Liver (tissue), 9 donors: ENCODE data around the gene AQP10. TPM values are rescaled to one million over a fixed set of nuclear protein-coding genes. Genes with fewer than 3 reads are reported as not detected.
"Not testable (repeated sequence)": the region's sequence is repeated elsewhere in the genome, so short reads cannot be mapped to it uniquely, and the experiment has no call there.

ENCODE experiments used
- DNase-seq: peaks from one replicate; pipeline ENCODE4 v3.0.0-alpha.2; 2017; ENCODE audit warnings: low spot score
- H3K27ac ChIP-seq, 2 donors: one replicate each; pipeline ENCODE4 v1.7.0; 2013; ENCODE audit warnings: inconsistent platforms in 2 of 2, low read length in 2 of 2, control low read depth in 1 of 2, low read depth in 1 of 2, mild to moderate bottlenecking in 1 of 2
- H3K27me3 ChIP-seq, 4 donors: one replicate each; pipeline versions ENCODE4 v1.6.1 to v1.7.0; 2013; ENCODE audit warnings: low read length in 3 of 4, inconsistent platforms in 1 of 4, mild to moderate bottlenecking in 1 of 4, moderate library complexity in 1 of 4; ENCODE audit not compliant: control insufficient read depth in 4 of 4, insufficient read depth in 4 of 4
- H3K36me3 ChIP-seq, 4 donors: one replicate each; pipeline versions ENCODE4 v1.6.1 to v1.7.0; 2013; ENCODE audit warnings: low read length in 3 of 4, mild to moderate bottlenecking in 3 of 4, low read depth in 1 of 4, moderate library complexity in 1 of 4; ENCODE audit not compliant: control insufficient read depth in 4 of 4, insufficient read depth in 3 of 4
- H3K4me1 ChIP-seq, 4 donors: one replicate each; pipeline versions ENCODE4 v1.6.1 to v1.7.0; 2013; ENCODE audit warnings: low read length in 3 of 4, mild to moderate bottlenecking in 3 of 4, moderate library complexity in 1 of 4; ENCODE audit not compliant: control insufficient read depth in 4 of 4, insufficient read depth in 4 of 4
- H3K4me3 ChIP-seq, 3 donors: one replicate each; pipeline versions ENCODE4 v1.6.1 to v1.7.0; 2013; ENCODE audit warnings: low read length in 3 of 3, control low read depth in 1 of 3, low read depth in 1 of 3, mild to moderate bottlenecking in 1 of 3
- H3K9ac ChIP-seq, 2 donors: one replicate each; pipeline ENCODE4 v1.7.0; 2013; ENCODE audit warnings: low read length in 2 of 2, mild to moderate bottlenecking in 2 of 2, moderate library complexity in 2 of 2, control low read depth in 1 of 2, low read depth in 1 of 2
- H3K9me3 ChIP-seq, 4 donors: one replicate each; pipeline versions ENCODE4 v1.6.1 to v1.7.0; 2013; ENCODE audit warnings: low read length in 3 of 4; ENCODE audit not compliant: control insufficient read depth in 4 of 4
- EGR1 ChIP-seq, 2 donors: IDR thresholded peaks; 2 replicates each; pipeline ENCODE4 v1.6.1; 2016 to 2018; ENCODE audit warnings: antibody characterized with exemption in 2 of 2, low read depth in 2 of 2
- FOXA2 ChIP-seq: IDR thresholded peaks from 2 replicates; pipeline ENCODE4 v1.6.1; 2016; ENCODE audit warnings: antibody characterized with exemption
- GABPA ChIP-seq, 2 donors: IDR thresholded peaks in 1 of 2; conservative IDR thresholded peaks in 1 of 2; 2 replicates each; pipeline ENCODE4 v1.6.1; 2016; ENCODE audit warnings: antibody characterized with exemption in 2 of 2, mild to moderate bottlenecking in 1 of 2, moderate library complexity in 1 of 2
- HNF4A ChIP-seq, 2 donors: conservative IDR thresholded peaks; 2 replicates each; pipeline ENCODE4 v1.6.1; 2016; ENCODE audit warnings: antibody characterized with exemption in 2 of 2, mild to moderate bottlenecking in 2 of 2
- HNF4G ChIP-seq: IDR thresholded peaks from 2 replicates; pipeline ENCODE4 v1.6.1; 2016; ENCODE audit warnings: antibody characterized with exemption
- JUND ChIP-seq, 2 donors: IDR thresholded peaks; 2 replicates each; pipeline ENCODE4 v1.6.1; 2016; ENCODE audit warnings: antibody characterized with exemption in 2 of 2
- NR2F2 ChIP-seq: IDR thresholded peaks from 2 replicates; pipeline ENCODE4 v1.6.1; 2016; ENCODE audit warnings: antibody characterized with exemption
- RAD21 ChIP-seq, 2 donors: IDR thresholded peaks; 2 replicates each; pipeline ENCODE4 v1.6.1; 2016; ENCODE audit warnings: antibody characterized with exemption in 2 of 2, mild to moderate bottlenecking in 2 of 2
- REST ChIP-seq: IDR thresholded peaks from 2 replicates; pipeline ENCODE4 v1.6.1; 2016; ENCODE audit warnings: antibody characterized with exemption, mild to moderate bottlenecking
- RXRA ChIP-seq, 2 donors: IDR thresholded peaks; 2 replicates each; pipeline ENCODE4 v1.6.1; 2017 to 2018; ENCODE audit warnings: antibody characterized with exemption in 2 of 2, mild to moderate bottlenecking in 1 of 2
- SP1 ChIP-seq: IDR thresholded peaks from 2 replicates; pipeline ENCODE4 v1.6.1; 2018; ENCODE audit warnings: antibody characterized with exemption, mild to moderate bottlenecking
- TAF1 ChIP-seq: conservative IDR thresholded peaks from 2 replicates; pipeline ENCODE4 v1.6.1; 2016; ENCODE audit warnings: antibody characterized with exemption, mild to moderate bottlenecking
- YY1 ChIP-seq: IDR thresholded peaks from 2 replicates; pipeline ENCODE4 v1.6.1; 2016; ENCODE audit warnings: antibody characterized with exemption, mild to moderate bottlenecking
- ZBTB33 ChIP-seq: IDR thresholded peaks from 2 replicates; pipeline ENCODE4 v1.6.1; 2016; ENCODE audit warnings: antibody characterized with exemption
- WGBS: extraction: QIAGEN DNeasy Blood & Tissue Kit; methylation state at CpG from one replicate; pipeline ENCODE4 v1.1.7; 2013; 5-methylcytosine and 5-hydroxymethylcytosine counted together
- polyA plus RNA-seq, 2 donors: library from polyadenylated mRNA; stranded (reverse) in 1 of 2; unstranded in 1 of 2; fragments of 200-250 nt in 1 of 2; fragments of >200 nt in 1 of 2; fragmentation: Nextera tagmentation in 1 of 2; extraction: Ambion mirVana in 1 of 2; gene quantifications; one replicate each; pipeline versions ENCODE4 v1.2.1 to v1.2.3, GENCODE V29; 2013 to 2015
- total RNA-seq, 2 donors: library from RNA; depleted of rRNA; stranded (reverse); fragments of >200 nt; gene quantifications; one replicate each; pipeline ENCODE4 v1.2.3, GENCODE V29; 2014
- donor health status: healthy.
- donor health status: healthy.
- donor health status: healthy.
- donor health status: healthy.
- donor health status: healthy.

AQP10 gene
- total and polyA plus RNA-seq, 4 donors, result 0.14 TPM; not detected in 3

GRCh38 chr1:154306151-154306550 is 14.7 kb upstream of the AQP10 start:
- Histone ChIP-seq H3K27me3 (no peaks in the 10 kb centered on the region), H3K4me3 (no peak overlapping the region), H3K9me3 (no peaks in the 10 kb centered on the region), H3K4me1 (no peaks in the 10 kb centered on the region), H3K27ac (no peak overlapping the region), H3K36me3 (no peaks in the 10 kb centered on the region), H3K9ac (no peak overlapping the region)
- no peak for DNase-seq
- 93% methylated on average over 3 of the region's 3 CpGs for WGBS
- TF ChIP-seq EGR1 (IDR thresholded peaks at IDR 0.05; ENCODE audit: low read depth in 2 of 2) (no peak), RXRA (IDR thresholded peaks at IDR 0.05) (no peak), REST (no peak), NR2F2 (no peak), YY1 (no peak), SP1 (no peak), JUND (IDR thresholded peaks at IDR 0.05) (no peak), ZBTB33 (no peak), GABPA (IDR thresholded peaks at IDR 0.05 in 1 of 2, conservative IDR thresholded peaks at IDR 0.05 in 1 of 2) (no peak), HNF4G (no peak), RAD21 (IDR thresholded peaks at IDR 0.05) (no peak), FOXA2 (no peak), HNF4A (conservative IDR thresholded peaks at IDR 0.05) (no peak), TAF1 (no peak)

GRCh38 chr1:154307670-154308270 is 13.1 kb upstream of the AQP10 start:
- 71% methylated on average over 4 of the region's 4 CpGs for WGBS
- H3K9me3 ChIP-seq, result not testable (repeated sequence)

GRCh38 chr1:154309136-154309535 is 11.8 kb upstream of the AQP10 start:
- WGBS, result 86% methylated on average over 7 of the region's 7 CpGs
- not testable (repeated sequence) for H3K4me3 ChIP-seq, H3K4me1 ChIP-seq, H3K9ac ChIP-seq, H3K9me3 ChIP-seq, H3K36me3 ChIP-seq, H3K27ac ChIP-seq, DNase-seq, H3K27me3 ChIP-seq

More at GRCh38 chr1:154307670-154308270, 13.1 kb upstream of the AQP10 start:
- not testable (repeated sequence) for H3K4me3 ChIP-seq, H3K27me3 ChIP-seq, H3K4me1 ChIP-seq, DNase-seq, H3K27ac ChIP-seq, H3K36me3 ChIP-seq, H3K9ac ChIP-seq

- H3K27ac ChIP-seq, H3K4me1 ChIP-seq, H3K9ac ChIP-seq, H3K9me3 ChIP-seq, H3K27me3 ChIP-seq, H3K4me3 ChIP-seq, H3K36me3 ChIP-seq, DNase-seq: not testable (repeated sequence)
- 79% methylated on average over 13 of the region's 13 CpGs for WGBS
Observed at GRCh38 chr1:154312229-154313065, 8.4 kb upstream of the AQP10 start.
